H1 (cell line): Measurements from ENCODE around the gene EBNA1BP2.

Experiments
- BACH1 ChIP-seq: IDR thresholded peaks from 2 replicates; pipeline ENCODE4 v1.6.1; 2012; ENCODE audit warnings: low read length, improper control_type of control experiment
- BRCA1 ChIP-seq: IDR thresholded peaks from 2 replicates; pipeline ENCODE4 v1.6.1; 2012; ENCODE audit warnings: low read depth, low read length, improper control_type of control experiment
- CREB1 ChIP-seq: IDR thresholded peaks from 2 replicates; pipeline ENCODE4 v1.6.1; 2012; ENCODE audit warnings: inconsistent platforms
- CTCF ChIP-seq, 3 experiments: IDR thresholded peaks; 1 replicate in 2 of 3; 2 replicates in 1 of 3; pipeline versions ENCODE4 v1.5.1 to v1.6.1; 2011; ENCODE audit warnings: low read length in 3 of 3, mild to moderate bottlenecking in 3 of 3, inconsistent platforms in 2 of 3, low read depth in 1 of 3, moderate library complexity in 1 of 3; ENCODE audit not compliant: insufficient read depth in 1 of 3; ENCODE audit errors: control extremely low read depth in 1 of 3
- FOSL1 ChIP-seq: IDR thresholded peaks from 2 replicates; pipeline ENCODE4 v1.6.1; 2011; ENCODE audit warnings: mild to moderate bottlenecking, low read depth, low read length, moderate library complexity; ENCODE audit not compliant: insufficient read depth
- HDAC2 ChIP-seq, 2 experiments: fragments of 300-600 bp in 1 of 2; sonication (generic) in 1 of 2; IDR thresholded peaks; 2 replicates each; pipeline ENCODE4 v1.6.1; 2011 to 2012; ENCODE audit warnings: low read depth in 2 of 2, low read length in 2 of 2, mild to moderate bottlenecking in 2 of 2, moderate library complexity in 2 of 2, borderline replicate concordance in 1 of 2, inconsistent platforms in 1 of 2
- JUND ChIP-seq: IDR thresholded peaks from 2 replicates; pipeline ENCODE4 v1.6.1; 2011; ENCODE audit warnings: mild to moderate bottlenecking, improper control_type of control experiment, low read length
- MAX ChIP-seq: IDR thresholded peaks from 2 replicates; pipeline ENCODE4 v1.6.1; 2012; ENCODE audit warnings: inconsistent platforms
- POLR2A ChIP-seq, 2 experiments: IDR thresholded peaks; 1 replicate in 1 of 2; 2 replicates in 1 of 2; pipeline ENCODE4 v1.6.1; 2011; ENCODE audit warnings: low read depth in 2 of 2, low read length in 2 of 2, mild to moderate bottlenecking in 2 of 2; ENCODE audit errors: control extremely low read depth in 1 of 2
- RAD21 ChIP-seq, 2 experiments: IDR thresholded peaks in 1 of 2; conservative IDR thresholded peaks in 1 of 2; 2 replicates each; pipeline ENCODE4 v1.6.1; 2011; ENCODE audit warnings: low read depth in 2 of 2, low read length in 2 of 2, improper control_type of control experiment in 1 of 2, inconsistent platforms in 1 of 2, mild to moderate bottlenecking in 1 of 2, moderate library complexity in 1 of 2
- RXRA ChIP-seq: IDR thresholded peaks from 2 replicates; pipeline ENCODE4 v1.6.1; 2011; ENCODE audit warnings: low read depth, mild to moderate bottlenecking, low read length, moderate library complexity; ENCODE audit not compliant: insufficient read depth
- YY1 ChIP-seq: IDR thresholded peaks from 2 replicates; pipeline ENCODE4 v1.6.1; 2011; ENCODE audit warnings: low read depth, mild to moderate bottlenecking, low read length
- ZNF274 ChIP-seq: IDR thresholded peaks from 2 replicates; pipeline ENCODE4 v1.7.0; 2012; ENCODE audit warnings: low read length, borderline replicate concordance; ENCODE audit errors: extremely low read depth

GRCh38 chr1:43177691-43178090, 5.6 kb upstream of the EBNA1BP2 start:
- TF ChIP-seq YY1 (no peak), POLR2A (IDR thresholded peaks at IDR 0.05; ENCODE audit: control extremely low read depth in 1 of 2, low read depth in 2 of 2, low read length in 2 of 2) (no peak), MAX (no peak), CTCF (IDR thresholded peaks at IDR 0.05; ENCODE audit: control extremely low read depth in 1 of 3, insufficient read depth in 1 of 3, low read depth in 1 of 3, low read length in 3 of 3) (no peak), BRCA1 (no peak), RAD21 (IDR thresholded peaks at IDR 0.05 in 1 of 2, conservative IDR thresholded peaks at IDR 0.05 in 1 of 2; ENCODE audit: low read depth in 2 of 2, low read length in 2 of 2) (no peak), JUND (no peak), ZNF274 (no peak), RXRA (no peak), CREB1 (no peak), HDAC2 (IDR thresholded peaks at IDR 0.05; ENCODE audit: borderline replicate concordance in 1 of 2, low read depth in 2 of 2, low read length in 2 of 2) (no peak), BACH1 (no peak), FOSL1 (no peak)
